Activated CD4-positive, alpha-beta T cell treated with anti-CD3 and anti-CD28 coated beads, Interleukin-2, amount 50 U/mL, for 1 hour (primary cell): ENCODE measurements around the gene GAREM2.

Experiments
- DNase-seq: peaks from one replicate; pipeline ENCODE4 v3.0.0-alpha.2; 2020

Gene GAREM2

DNA sequence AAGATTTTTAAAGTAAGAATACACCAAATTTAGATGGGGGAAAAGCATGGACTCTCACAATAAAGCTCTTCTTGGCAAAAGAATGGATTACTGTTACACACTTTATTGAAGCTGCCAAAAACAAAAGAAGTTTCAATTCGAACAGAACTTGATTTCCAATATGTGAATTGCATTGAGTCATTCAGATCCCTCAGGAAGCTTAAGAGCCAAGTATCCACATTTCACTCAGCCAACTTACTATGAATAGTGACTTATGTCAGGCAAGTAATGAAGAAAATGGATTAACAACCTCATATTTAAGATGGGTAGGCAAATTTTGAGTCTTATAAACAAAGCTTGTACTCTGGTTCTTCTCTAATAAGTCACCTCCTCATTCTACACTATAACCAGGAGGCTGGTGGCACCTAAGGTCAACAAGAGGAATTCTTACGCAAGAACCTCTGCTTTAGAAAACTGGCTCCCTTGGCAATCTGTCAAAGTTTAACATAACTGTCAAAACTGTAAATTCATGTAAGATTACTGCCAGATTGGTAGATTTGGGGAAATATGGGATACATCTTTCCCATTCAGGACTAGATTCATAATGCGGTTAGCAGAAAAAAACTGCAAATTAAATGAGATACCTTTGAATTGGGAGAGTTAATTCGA lies 65.5 kb downstream of the GAREM2 start:
- DNase-seq, result no peak
